Renal pelvis (tissue), 12 donors: Measurements from ENCODE around the gene NR0B1. TPM values are rescaled to one million over a fixed set of nuclear protein-coding genes. Genes with fewer than 3 reads are reported as not detected.

Experiments used
- DNase-seq: peaks from one replicate; pipeline ENCODE4 v3.0.0-alpha.2; 2013
- long read RNA-seq, 16 experiments: transcript quantifications; one replicate each; lab custom pipeline, GENCODE V29; 2026
- polyA plus RNA-seq, 3 donors: library from polyadenylated mRNA; unstranded; fragments of 120-200 nt; gene quantifications; one replicate each; pipeline ENCODE4 v1.2.1, GENCODE V29; 2013; ENCODE audit not compliant: insufficient read length in 3 of 3

The NR0B1 gene
- polyA plus RNA-seq = under 1 TPM; 0.14 to 0.47 (median 0.37) TPM
- long read RNA-seq, donor 1 = 0 reads
- long read RNA-seq, donor 2, partial matches to known transcripts = 0 of 1 reads
- long read RNA-seq, donor 2, other reads (novel, unspliced or antisense) = 0 of 1 reads
- long read RNA-seq, donor 3 = 0 reads
- long read RNA-seq, donor 4 = 0 reads
- long read RNA-seq, donor 5 = 0 reads
- long read RNA-seq, donor 6 = 0 reads
- long read RNA-seq, donor 7 = 0 reads
- long read RNA-seq, donor 8 = 0 reads
- long read RNA-seq, donor 9 = 0 reads
- long read RNA-seq, donor 10 = 0 reads
- long read RNA-seq, donor 11 = 0 reads
- long read RNA-seq, donor 12 = 0 reads
- long read RNA-seq, donor 13 = 0 reads
- long read RNA-seq, donor 14, partial matches to known transcripts = 0 of 2 reads
- long read RNA-seq, donor 14, other reads (novel, unspliced or antisense) = 0 of 2 reads
- long read RNA-seq, donor 15, partial matches to known transcripts = 0 of 1 reads
- long read RNA-seq, donor 15, other reads (novel, unspliced or antisense) = 0 of 1 reads
- long read RNA-seq, donor 16 = 0 reads

- no peak for DNase-seq
These were observed at the start of gene NR0B1 for GRCh38 chrX:30309139-30309571. Gene NR0B1 (minus strand): TSS chrX:30309390. CDS start chrX:30309363, 27 bp downstream.

GRCh38 chrX:30349946-30350345, 40.8 kb upstream of the NR0B1 start:
- no peak for DNase-seq

DNA sequence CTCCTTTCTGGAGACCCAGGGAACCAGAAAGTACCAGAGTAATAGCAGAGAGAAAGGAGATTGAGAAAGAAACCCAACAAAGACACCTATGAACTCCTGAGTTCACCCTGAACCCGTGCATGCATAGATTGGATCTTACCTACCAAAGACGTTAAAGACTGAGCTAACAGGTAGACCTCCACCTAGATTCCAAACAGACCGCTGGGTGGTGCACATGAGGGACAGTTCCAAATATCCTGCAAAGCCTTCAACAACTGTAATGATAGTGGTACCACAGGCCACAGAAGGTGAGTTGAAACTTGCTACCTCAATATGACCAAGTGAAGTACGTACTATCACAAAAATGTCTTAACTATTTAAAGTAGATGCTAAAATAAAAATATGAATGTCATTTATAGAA, 34.0 kb upstream of the NR0B1 start:
- no peak for DNase-seq

DNA sequence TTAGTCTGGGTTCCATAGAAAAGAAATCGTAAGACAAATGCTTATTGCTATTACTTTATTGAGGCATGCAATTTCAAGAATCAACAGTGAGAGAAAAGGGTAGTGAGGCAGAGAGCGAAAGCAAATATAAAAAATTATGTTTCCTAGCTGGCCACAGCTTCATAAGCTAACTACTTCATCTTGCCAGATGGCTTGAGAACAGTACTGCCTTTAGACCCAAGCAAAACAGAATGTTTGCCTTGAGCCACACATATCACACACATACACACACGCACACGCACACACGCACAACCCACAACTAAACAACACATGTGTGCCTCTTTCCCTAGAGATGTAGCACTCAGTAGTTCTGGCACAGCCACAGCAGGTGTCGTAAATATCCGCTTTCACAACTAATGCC, 31.6 kb upstream of the NR0B1 start:
- no peak for DNase-seq

DNA sequence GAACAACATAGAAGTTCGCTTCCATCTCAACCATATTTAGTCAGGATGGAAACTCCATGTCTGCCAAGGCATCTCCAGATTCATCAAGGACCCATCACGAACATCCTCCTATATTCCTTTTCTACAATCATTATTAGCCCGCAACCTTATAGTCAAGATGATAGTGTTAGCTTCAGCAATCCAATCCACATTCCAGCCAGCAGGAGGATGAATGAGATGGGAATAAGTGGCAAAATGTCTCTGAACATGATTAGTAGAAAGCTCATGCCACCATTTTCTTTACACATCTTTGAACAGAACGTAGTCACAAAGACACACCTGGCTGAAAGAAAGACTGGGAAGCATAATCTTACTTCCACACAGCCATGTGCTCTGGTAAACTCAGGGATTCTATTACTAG, 18.6 kb upstream of the NR0B1 start:
- DNase-seq = no peak

- no peak for DNase-seq
These were observed 8.1 kb upstream of the NR0B1 start for GRCh38 chrX:30317308-30317707.

DNA sequence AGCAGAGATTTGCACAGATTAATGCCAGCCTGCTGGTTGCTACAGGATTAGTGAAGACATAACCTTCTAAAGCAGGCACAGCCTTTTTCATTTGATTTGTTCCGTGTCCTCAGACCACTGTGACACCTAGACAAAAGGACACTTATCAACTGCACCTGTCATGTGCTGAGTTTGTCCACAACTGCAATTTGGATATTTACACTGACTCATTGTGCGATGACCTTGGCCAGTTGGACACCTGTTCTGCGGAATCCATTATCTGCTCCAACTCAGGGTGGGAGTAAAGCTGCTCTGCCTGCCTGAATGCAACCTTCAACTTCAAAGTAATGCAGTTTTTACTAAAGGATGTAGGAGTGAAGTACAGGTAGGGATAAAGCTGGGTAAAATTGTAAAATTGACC, 4.1 kb upstream of the NR0B1 start:
- DNase-seq = no peak

DNA sequence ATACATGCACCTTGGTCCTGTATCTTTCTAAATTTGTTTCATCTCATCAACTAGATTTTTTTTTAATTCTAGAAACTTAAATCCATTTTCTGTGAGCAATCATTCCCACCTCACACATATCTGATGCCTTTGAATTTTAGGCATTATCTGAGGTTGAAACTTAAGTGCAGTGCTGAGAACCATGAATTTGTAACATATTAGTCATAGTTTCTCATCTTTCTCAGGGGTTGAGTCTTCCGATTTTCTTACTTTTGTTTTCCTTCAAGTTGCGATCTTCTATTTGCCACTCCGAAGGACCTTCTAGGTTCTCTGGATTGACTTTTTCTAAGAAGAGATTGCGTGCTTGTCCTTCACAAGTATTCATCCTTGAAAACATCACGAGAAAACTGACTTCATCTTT, 3.7 kb upstream of the NR0B1 start:
- DNase-seq = no peak

- DNase-seq = no peak
These were observed 1.4 kb upstream of the NR0B1 start for GRCh38 chrX:30310429-30311206.

DNA sequence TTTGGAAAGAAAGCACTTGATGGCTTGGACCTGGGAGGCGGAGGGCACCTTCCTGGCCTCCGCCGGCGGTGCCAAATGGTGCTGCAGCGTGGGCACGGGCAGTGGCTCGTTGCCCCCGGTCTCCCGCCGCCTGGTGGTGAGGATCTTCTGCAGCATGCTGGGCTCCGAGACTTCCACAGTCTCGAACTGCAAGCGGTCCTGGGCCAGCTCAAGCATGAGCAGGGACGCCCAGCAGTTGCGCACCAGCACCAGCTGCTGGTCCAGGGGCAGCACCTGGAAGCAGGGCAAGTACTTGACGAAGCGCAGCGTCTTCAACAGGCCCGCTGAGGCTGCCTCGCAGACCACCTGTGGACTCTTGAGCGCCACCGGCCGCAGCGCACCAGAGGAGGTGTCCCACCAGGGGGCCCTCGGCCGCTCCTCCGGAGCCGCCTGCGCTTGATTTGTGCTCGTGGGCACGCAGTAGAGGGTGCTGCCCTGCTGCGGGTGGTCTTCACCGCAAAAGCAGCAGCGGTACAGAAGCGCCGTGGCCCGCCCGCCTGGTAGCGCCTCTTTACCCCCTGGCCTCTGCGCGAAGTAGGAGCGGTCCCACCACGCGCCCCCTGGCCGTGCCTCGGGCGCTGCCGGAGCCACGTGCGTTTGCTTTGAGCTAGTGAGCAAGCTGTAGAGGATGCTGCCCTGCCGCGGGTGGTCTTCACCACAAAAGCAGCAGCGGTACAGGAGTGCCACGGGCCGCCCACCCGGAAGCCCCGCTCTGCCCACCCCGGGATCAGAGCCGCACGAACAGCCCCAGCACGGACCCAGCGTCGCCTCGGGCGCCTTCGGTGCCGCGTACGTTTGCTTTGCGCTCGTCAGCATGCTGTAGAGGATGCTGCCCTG, 689 bp downstream of the NR0B1 start:
- DNase-seq = no peak

- DNase-seq = no peak
These were observed 1.7 kb downstream of the NR0B1 start for GRCh38 chrX:30307466-30307865.

- DNase-seq = no peak
These were observed 4.3 kb downstream of the NR0B1 start for GRCh38 chrX:30304866-30305265.

DNA sequence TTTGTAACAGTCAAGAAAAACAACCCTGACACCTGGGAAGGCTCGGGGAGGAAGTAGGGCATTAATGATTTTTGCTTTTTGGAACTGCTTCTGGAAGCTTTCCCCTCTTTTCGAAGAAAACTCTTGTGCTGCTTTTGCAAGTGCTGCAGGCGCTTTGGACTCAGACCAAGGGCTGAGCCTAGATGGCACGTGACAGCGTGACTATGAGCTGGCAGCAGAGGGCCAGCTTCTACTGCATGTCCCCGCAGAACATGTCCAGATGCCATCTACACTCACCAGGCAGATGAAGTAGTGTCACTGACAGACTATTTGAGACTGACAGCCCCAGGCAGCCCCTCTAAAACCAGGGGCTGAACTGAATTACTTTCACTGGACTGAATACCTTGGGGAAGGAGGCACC, 6.2 kb downstream of the NR0B1 start:
- no peak for DNase-seq

DNA sequence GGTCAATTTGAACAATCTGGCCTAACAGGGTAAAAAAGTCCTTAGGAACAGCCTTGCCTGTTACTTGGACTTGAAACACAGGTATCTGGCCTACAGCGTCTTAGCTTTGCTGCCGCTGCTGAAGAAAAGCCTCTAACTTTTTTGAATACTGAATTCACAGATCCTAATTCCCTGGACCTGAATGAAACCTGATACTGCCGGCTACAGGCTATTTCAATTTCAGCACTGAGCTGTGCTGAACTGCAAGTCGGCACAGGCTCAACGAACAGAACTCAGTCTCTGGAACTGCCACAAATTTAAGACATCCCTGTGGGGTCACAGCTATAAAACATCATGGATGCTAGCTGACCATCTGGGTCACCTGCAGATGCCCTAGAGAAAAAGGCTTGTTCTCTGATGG, 7.2 kb downstream of the NR0B1 start:
- DNase-seq = peak; percentile 31

GRCh38 chrX:30301208-30301607, 8.0 kb downstream of the NR0B1 start:
- DNase-seq = no peak

- DNase-seq = no peak
These were observed 12.6 kb downstream of the NR0B1 start for GRCh38 chrX:30296408-30297254.

DNA sequence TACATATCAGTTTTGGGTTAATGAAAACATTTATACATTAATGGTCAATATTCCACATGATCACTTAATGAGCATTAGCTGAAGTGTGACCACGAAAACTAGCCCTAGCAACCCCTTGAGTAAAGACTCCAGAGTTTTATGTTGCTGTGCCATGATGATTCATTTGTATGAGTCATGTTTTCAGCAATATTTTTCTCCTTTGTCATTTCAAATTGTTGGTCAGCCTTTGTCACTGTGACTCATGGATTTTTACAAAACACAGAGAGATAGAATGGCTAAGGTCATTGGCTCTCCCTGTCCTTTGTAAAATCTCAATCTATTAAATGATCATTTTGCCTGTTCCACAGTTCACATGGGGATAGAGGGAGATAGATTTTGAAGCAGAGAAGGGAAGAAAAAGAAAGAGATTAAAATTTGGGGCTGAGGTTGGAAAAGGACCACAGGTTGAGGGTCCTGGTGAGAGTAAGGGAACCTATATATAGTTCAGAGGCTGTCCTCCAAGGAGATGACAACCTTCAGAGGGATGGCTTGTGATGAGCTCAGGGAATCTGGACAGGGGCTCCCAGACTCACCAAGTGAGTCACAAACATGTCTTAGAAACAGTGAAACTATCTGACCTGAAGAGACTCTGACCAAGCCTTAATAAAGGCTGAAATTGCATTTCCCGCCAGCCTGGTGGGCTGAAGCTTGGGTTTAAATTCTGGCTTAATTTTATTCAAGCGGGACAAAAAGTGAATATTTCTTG, 25.6 kb downstream of the NR0B1 start:
- DNase-seq = no peak

DNA sequence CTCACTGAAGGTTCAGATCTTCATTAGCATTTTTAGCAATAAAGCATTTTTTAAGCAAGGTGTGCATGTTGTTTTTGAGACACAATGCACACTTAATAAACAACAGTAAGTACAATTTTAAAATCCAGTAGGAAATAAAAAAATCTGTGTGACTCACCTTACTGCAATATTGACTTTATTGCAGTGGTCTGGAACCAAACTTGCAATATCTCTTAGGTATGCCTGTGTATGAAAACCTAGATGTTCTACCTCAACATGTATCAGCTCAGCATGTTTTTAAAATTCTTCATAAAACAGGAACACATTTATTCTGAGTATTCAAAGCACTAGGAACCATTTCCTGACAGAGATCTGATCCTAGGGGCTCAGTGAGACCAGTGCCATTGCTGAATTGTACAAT, 26.7 kb downstream of the NR0B1 start:
- DNase-seq = no peak

DNA sequence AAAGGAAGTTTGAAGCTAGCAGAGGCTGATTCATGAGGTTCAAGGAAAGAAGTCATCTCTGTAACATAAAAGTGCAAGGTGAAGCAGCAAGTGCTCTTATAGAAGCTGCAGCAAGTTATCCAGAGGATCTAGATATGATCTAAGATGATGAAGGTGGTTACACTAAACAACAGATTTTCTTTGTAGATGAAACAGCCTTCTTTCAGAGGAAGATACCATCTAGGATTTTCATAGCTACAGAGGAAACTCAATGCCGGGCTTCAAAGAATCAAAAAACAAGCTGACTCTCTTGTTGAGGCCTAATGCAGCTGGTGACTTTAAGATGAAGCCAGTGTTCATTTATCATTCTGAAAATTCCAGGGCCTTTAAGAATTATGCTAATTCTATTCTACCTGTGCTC, 28.8 kb downstream of the NR0B1 start:
- no peak for DNase-seq

DNA sequence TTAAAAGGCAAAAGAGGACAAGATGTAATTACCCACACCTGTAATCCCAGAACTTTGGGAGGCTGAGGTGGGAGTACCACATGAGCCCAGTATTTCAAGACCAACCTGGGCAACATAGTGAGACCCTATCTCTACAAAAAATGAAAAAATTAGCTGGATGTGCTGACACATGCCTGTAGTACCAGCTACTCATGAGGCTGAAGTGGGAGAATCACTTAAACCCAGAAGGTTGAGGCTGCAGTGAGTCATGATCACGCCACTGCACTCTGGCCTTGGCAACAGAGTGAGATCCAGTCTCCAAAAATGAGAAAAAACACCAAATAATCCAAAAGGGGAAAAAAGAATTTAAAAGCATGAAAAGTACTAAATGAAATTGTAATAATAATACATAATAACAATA, 30.8 kb downstream of the NR0B1 start:
- no peak for DNase-seq
